NK-92 treated with Interleukin-12 subunit alpha and Interleukin-12 subunit beta, amount 100 ng/mL, for 24 hours (cell line): ENCODE data around the gene NUDT1.

Experiments
- DNase-seq: peaks from one replicate; lab custom pipeline; 2025; lab: John Stamatoyannopoulos, UW

NUDT1 gene

GRCh38 chr7:2224491-2224928 is 17.5 kb upstream of the NUDT1 start:
- no peak for DNase-seq

- no peak for DNase-seq
These were observed 17.1 kb upstream of the NUDT1 start for GRCh38 chr7:2224934-2225333.

- DNase-seq, result no peak
These were observed 16.7 kb upstream of the NUDT1 start for GRCh38 chr7:2225336-2225735.

GRCh38 chr7:2225830-2226229 is 16.2 kb upstream of the NUDT1 start:
- DNase-seq, result no peak

GRCh38 chr7:2227699-2228098 is 14.3 kb upstream of the NUDT1 start:
- DNase-seq, result no peak

- DNase-seq, result no peak
These were observed 13.1 kb upstream of the NUDT1 start for GRCh38 chr7:2228921-2229320.

GRCh38 chr7:2229467-2229866 is 12.6 kb upstream of the NUDT1 start:
- DNase-seq, result no peak

GRCh38 chr7:2230226-2230625 is 11.8 kb upstream of the NUDT1 start:
- DNase-seq, result no peak

- no peak for DNase-seq
These were observed 11.1 kb upstream of the NUDT1 start for GRCh38 chr7:2230882-2231281.

- DNase-seq, result no peak
These were observed 9.8 kb upstream of the NUDT1 start for GRCh38 chr7:2231992-2232765.

- DNase-seq, result peak; percentile 66
These were observed 9.1 kb upstream of the NUDT1 start, which contains the start of gene MAD1L1 for GRCh38 chr7:2232766-2233520. TSS of gene MAD1L1 (minus strand) at chr7:2232945. CDS start at chr7:2230133, 2,812 bp downstream.

- DNase-seq, result no peak
These were observed 8.1 kb upstream of the NUDT1 start for GRCh38 chr7:2233926-2234325.

GRCh38 chr7:2237109-2237602 is 4.9 kb upstream of the NUDT1 start:
- no peak for DNase-seq

- no peak for DNase-seq
These were observed 2.8 kb upstream of the NUDT1 start for GRCh38 chr7:2239242-2239641.

- DNase-seq, result no peak
These were observed 759 bp downstream of the NUDT1 start for GRCh38 chr7:2242541-2243429.

GRCh38 chr7:2243458-2243857 is 1.4 kb downstream of the NUDT1 start:
- DNase-seq, result no peak

GRCh38 chr7:2244404-2244995 is 2.5 kb downstream of the NUDT1 start:
- no peak for DNase-seq

- DNase-seq, result no peak
These were observed 4.1 kb downstream of the NUDT1 start for GRCh38 chr7:2245883-2246675.

GRCh38 chr7:2247141-2247995 is 5.3 kb downstream of the NUDT1 start:
- DNase-seq, result no peak
